Choroid plexus epithelial cell (primary cell): Measurements from ENCODE around the gene AARSD1.
"Not testable (repeated sequence)": the region's sequence is repeated elsewhere in the genome, so short reads cannot be mapped to it uniquely, and the experiment has no call there.

Experiments used
- DNase-seq: peaks from one replicate; pipeline ENCODE4 v3.0.0-alpha.2; 2010; ENCODE audit warnings: low read depth
- H3K4me3 ChIP-seq: 2 replicates; pipeline ENCODE4 v1.5.1; 2011; ENCODE audit warnings: low read depth, mild to moderate bottlenecking, control low read depth, low read length, moderate library complexity
- TF ChIP-seq, protein P1 (sequence below): conservative IDR thresholded peaks from 2 replicates; pipeline ENCODE4 v1.5.1; 2011; ENCODE audit warnings: low read depth, mild to moderate bottlenecking, control low read depth, inconsistent platforms, low read length, moderate library complexity

The AARSD1 gene

DNA sequence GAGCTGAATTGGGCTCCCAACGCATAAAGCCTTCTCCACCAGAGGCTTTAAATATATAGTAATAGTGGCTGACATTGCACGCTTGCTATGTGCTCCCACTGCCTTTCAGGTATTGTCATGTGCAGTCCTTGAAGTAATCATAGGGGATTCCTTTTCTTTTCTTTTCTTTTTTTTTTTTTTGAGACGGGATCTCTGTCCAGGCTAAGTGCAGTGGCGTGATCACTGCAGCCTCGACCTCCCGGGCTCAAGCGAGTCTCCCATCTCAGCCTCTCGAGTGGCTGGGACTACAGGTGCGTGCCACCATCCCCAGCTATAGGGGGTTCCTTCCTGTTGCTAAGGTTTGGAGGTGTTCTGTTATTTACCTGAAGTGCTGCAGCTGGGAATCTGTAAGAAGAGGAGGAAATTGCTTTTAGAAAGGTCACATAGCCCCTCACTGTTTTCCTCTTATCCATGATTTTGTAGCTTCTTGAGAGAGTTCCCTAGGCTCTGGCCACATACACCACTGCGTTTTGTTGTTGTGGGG, 34.8 kb upstream of the AARSD1 start:
- H3K4me3 ChIP-seq = peak overlapping the region; percentile 94
- TF ChIP-seq, protein P1, sequence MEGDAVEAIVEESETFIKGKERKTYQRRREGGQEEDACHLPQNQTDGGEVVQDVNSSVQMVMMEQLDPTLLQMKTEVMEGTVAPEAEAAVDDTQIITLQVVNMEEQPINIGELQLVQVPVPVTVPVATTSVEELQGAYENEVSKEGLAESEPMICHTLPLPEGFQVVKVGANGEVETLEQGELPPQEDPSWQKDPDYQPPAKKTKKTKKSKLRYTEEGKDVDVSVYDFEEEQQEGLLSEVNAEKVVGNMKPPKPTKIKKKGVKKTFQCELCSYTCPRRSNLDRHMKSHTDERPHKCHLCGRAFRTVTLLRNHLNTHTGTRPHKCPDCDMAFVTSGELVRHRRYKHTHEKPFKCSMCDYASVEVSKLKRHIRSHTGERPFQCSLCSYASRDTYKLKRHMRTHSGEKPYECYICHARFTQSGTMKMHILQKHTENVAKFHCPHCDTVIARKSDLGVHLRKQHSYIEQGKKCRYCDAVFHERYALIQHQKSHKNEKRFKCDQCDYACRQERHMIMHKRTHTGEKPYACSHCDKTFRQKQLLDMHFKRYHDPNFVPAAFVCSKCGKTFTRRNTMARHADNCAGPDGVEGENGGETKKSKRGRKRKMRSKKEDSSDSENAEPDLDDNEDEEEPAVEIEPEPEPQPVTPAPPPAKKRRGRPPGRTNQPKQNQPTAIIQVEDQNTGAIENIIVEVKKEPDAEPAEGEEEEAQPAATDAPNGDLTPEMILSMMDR = no peak
- DNase-seq = no peak

DNA sequence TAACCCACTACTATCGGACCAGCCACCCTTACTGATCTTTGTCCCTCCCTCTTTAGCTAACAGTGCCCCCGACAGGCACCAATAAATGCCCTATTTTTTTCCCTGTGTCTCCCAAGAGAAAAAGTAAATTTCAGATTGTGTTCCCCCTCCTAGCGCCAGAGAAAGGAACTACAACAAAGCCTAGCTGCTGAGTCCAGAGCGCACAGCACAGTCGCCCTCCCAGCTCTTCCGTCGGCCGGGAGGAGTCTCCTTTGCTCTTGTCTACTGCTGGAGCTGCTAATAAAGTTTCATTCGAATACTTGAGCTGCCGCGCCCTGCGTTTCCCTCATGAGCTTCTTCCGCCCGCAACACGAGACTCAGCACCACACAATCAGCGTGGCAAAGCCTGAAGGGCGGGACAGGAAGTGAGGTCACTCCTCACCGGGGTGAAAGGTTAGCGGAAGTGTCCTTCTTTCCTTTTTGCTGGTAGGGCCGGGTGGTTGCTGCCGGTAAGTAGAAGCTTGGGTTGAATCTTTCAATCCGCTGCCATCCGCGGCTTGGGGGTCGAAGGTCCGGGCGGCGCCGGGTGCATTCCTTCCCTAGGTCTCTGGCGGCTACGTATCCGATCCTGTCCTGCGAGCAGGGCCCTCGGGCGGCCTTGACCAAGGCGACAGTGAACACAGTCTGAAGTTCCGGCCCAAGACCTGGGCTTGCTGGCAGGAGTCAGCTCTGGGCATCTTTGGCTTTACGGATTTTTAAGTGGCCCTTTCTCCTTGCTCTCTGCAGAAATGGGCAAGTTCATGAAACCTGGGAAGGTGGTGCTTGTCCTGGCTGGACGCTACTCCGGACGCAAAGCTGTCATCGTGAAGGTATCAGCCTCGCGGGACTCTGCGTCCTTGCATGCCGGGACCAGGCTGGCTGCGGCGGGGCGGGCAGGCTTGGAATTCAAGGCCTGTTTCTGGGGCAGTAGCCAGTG, 34.0 kb upstream of the AARSD1 start, which contains the start of gene RPL27:
RPL27 (plus strand) TSS at position 436 of the 955 bp plus-strand sequence; CDS start at position 768, 332 bp downstream.
- peak within 1 kb of the TSS; percentile 94 for H3K4me3 ChIP-seq
- DNase-seq = peak; percentile 100
- TF ChIP-seq, protein P1 = peak; percentile 81

DNA sequence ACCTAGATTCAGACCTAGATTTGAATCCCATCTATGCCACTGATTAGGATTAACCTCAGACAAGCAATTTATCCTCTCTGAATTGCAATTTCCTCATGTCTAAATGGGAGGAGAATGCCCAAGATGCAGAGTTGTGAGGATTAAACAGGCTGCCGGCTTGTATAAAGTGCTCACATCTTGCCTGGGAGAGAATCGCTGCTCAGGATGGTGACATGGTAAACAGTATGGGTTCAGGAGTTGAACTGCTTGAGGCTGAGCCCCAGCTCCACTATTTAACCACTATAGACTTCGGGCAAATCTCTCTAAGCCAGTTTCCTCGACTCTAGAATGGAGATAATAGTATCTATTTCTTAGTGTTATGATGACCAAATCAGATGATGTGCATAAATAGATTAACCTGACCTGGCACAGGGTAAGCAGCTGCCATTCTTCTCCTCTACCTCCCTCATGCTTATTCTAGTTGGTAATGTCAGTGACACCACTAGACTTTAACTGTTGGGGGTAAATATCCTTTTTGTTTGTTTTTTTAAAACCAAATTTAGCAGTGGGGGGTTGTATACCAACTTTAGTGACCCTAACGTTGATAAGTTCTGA, 33.2 kb upstream of the AARSD1 start:
- no peak for DNase-seq
- TF ChIP-seq, protein P1 = no peak
- peak overlapping the region; percentile 42 for H3K4me3 ChIP-seq

DNA sequence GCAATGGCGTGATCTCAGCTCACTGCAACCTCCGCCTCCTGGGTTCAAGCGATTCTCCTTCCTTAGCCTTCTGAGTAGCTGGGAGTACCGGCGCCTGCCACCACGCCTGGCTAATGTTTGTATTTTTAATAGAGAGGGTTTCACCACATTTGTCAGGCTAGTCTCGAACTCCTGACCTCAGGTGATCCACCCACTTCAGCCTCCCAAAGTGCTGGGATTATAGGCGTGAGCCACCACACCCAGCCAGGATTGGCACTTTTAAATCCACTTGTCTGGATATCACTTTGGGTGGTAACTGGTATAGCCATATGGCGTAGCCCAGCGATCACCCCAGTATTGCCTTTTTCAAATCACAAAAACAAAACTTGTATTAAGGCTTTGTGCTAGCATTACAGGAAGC, 29.7 kb upstream of the AARSD1 start:
- not testable (repeated sequence) for DNase-seq

DNA sequence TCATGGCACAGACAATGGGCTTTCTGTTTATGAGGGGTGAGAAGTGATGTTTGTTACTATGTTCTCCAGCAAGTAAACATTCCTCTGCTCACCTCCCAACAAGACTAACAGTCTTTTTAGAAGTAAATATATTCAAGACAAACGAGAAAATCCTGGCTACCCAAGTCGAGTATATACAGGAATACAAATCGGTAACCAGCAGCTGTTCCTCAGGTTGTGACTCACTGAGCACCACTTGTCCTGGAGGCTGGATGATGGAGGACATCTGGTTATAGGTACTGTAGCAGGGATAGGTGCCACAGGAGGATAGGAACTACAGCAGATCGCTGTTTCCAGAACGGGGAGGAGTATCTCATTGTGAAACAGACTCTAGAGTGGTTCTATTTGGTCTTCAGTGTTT, 28.6 kb upstream of the AARSD1 start:
- no peak for DNase-seq
- H3K4me3 ChIP-seq = no peak overlapping the region
- TF ChIP-seq, protein P1 = no peak

More for the DNA sequence above, 29.7 kb upstream of the AARSD1 start:
- H3K4me3 ChIP-seq = not testable (repeated sequence)

DNA sequence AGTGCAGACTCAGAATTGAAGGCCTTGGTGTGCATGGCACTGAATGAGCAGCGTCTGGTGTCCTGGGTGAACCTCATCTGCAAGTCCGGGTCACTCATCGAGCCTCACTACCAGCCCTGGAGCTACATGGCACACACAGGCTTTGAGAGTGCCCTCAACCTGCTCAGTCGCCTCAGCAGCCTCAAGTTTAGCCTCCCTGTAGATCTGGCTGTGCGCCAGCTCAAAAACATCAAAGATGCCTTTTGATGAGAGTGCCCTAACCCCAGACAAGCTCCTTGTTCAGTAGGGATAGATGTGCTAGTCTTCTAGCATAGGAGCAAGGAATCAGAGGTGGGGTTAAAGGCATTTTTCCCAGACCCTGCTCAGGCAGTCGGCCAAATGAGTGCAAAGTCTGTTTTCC, 27.2 kb upstream of the AARSD1 start:
- TF ChIP-seq, protein P1 = no peak
- H3K4me3 ChIP-seq = no peak overlapping the region
- no peak for DNase-seq
